GM19467 (cell line): ENCODE results near the gene EPHB6.

Experiments
- ATAC-seq: cut with Tn5 transposase; IDR thresholded peaks from one replicate; pipeline ENCODE4 v1.9.1; 2021; ENCODE audit warnings: mild to moderate bottlenecking, moderate library complexity; ENCODE audit not compliant: unreplicated experiment

The EPHB6 gene

DNA sequence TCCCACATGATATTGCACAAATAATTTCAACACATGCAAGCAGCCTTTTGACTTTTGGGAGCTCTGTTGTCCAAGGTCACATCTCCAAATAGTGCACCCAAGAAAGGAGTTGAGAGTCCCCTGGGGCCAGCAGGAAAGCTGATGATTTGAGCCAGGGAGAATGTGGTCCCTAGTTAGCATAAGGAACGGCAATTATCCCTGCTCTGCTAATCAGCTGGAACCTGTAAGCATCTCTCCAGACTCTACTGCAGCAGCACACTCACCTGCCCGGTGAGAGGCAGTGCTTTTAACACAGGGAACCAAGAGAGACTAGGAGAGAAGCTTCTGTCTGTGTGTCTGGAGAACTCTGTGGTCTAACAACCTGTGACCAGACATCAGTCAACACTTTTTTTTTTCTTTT is 61.6 kb downstream of the EPHB6 start:
- no peak for ATAC-seq

DNA sequence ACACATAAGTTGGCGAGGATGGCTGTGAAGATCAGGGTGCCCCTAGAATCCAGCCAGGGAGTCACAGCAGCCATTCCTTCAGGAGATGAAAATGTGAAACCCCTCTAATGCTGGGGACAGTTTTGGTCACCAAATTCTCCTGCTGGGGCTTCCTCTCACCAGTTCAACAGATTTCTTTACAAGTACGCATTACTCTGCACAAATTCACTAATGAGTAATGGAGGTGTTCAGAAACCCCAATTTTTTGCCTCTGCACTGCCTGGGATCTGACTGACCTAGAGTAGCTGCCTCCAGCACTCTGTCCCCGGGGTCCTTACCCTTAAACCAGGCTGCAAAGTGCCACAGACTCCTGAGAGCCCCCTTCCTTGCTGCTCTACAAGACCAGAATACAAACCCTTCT is 62.6 kb downstream of the EPHB6 start:
- ATAC-seq, result no peak

DNA sequence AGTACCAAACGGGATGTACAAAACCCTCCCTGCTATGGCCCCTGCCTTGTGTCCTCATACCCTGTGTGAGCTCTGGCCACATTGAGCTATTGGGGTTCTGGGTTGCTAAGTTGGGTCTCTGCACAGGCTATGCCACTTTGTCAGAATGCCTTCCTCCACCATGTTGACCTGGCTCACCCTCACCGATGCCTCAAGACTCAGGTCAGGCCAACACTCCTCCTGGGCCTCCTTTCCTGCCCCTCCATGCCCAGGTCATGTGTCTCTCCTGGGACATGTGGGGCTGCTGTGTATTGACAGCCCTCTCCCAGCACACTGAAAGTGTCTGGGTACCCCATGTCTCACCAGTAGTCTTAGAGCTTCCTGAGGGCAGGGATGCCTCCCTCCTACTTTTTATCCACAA is 64.0 kb downstream of the EPHB6 start:
- ATAC-seq, result no peak

DNA sequence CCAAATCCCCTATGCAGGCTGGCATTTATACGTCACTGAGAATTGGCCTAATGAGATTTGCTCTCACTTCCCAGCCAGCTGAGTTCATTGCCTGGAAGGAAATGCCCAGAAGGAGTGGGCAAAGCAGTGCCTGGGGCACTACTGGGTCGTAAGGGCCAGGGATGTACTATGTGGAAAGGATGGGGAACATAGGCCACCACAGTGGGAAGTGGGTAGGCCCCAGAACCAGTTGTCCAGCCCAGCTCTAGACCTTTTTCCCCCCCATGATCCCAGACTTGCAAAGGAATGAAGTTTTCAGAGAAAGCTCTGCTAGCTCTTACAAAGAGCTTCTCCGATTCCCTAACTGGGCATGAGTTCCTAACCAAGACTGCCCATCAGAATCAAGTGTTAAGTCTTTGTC is 64.8 kb downstream of the EPHB6 start:
- ATAC-seq, result no peak
